Trophoblast cell (in vitro differentiated cells and primary cell): ENCODE measurements around the gene AK5.
A peak's percentile ranks its signal among the peaks of the same experiment; 100 is the strongest.

ENCODE experiments used
- DNase-seq, 2 donors: peaks; one replicate each; pipeline ENCODE4 v3.0.0-alpha.2; 2016
- H2AFZ ChIP-seq: 2 replicates; pipeline ENCODE4 v1.6.1; 2013; ENCODE audit warnings: low read length, moderate library complexity, mild to moderate bottlenecking; ENCODE audit not compliant: insufficient read depth, poor library complexity
- H2AK5ac ChIP-seq: 2 replicates; pipeline ENCODE4 v1.6.1; 2013; ENCODE audit warnings: mild to moderate bottlenecking, low read length
- H2BK120ac ChIP-seq: 2 replicates; pipeline ENCODE4 v1.6.1; 2013; ENCODE audit warnings: low read length, mild to moderate bottlenecking, moderate library complexity; ENCODE audit not compliant: insufficient read depth, poor library complexity
- H2BK12ac ChIP-seq: 2 replicates; pipeline ENCODE4 v1.6.1; 2013; ENCODE audit warnings: mild to moderate bottlenecking, low read length, moderate library complexity
- H2BK5ac ChIP-seq: 2 replicates; pipeline ENCODE4 v1.6.1; 2013; ENCODE audit warnings: low read length, low read depth, moderate library complexity, mild to moderate bottlenecking; ENCODE audit not compliant: poor library complexity
- H3K14ac ChIP-seq: 2 replicates; pipeline ENCODE4 v1.6.1; 2013; ENCODE audit warnings: mild to moderate bottlenecking, low read length
- H3K18ac ChIP-seq: 2 replicates; pipeline ENCODE4 v1.6.1; 2013; ENCODE audit warnings: mild to moderate bottlenecking, low read length
- H3K23ac ChIP-seq: 2 replicates; pipeline ENCODE4 v1.6.1; 2013; ENCODE audit warnings: low read length
- H3K27ac ChIP-seq: 2 replicates; pipeline ENCODE4 v1.5.1; 2013; ENCODE audit warnings: low read depth, mild to moderate bottlenecking, inconsistent platforms, low read length, moderate library complexity
- H3K27me3 ChIP-seq: 2 replicates; pipeline ENCODE4 v1.6.1; 2013; ENCODE audit warnings: inconsistent platforms, mild to moderate bottlenecking, low read length, moderate library complexity; ENCODE audit not compliant: insufficient read depth
- H3K36me3 ChIP-seq, 2 experiments: 1 replicate in 1 of 2; 2 replicates in 1 of 2; pipeline ENCODE4 v1.6.1; 2013; ENCODE audit warnings: low read length in 2 of 2, mild to moderate bottlenecking in 2 of 2, moderate library complexity in 1 of 2; ENCODE audit not compliant: insufficient read depth in 2 of 2, control insufficient read depth in 1 of 2
- H3K4ac ChIP-seq: 2 replicates; pipeline ENCODE4 v1.6.1; 2013; ENCODE audit warnings: low read depth, mild to moderate bottlenecking, low read length, moderate library complexity
- H3K4me1 ChIP-seq, 2 experiments: 1 replicate in 1 of 2; 2 replicates in 1 of 2; pipeline ENCODE4 v1.6.1; 2013; ENCODE audit warnings: low read length in 2 of 2, mild to moderate bottlenecking in 2 of 2, moderate library complexity in 1 of 2; ENCODE audit not compliant: insufficient read depth in 2 of 2, control insufficient read depth in 1 of 2
- H3K4me2 ChIP-seq: 2 replicates; pipeline ENCODE4 v1.6.1; 2013; ENCODE audit warnings: inconsistent platforms, mild to moderate bottlenecking, low read length, moderate library complexity
- H3K4me3 ChIP-seq: 2 replicates; pipeline ENCODE4 v1.5.1; 2013; ENCODE audit warnings: mild to moderate bottlenecking, low read depth, low read length, inconsistent platforms
- H3K79me1 ChIP-seq: one replicate; pipeline ENCODE4 v1.6.1; 2013; ENCODE audit warnings: low read length
- H3K79me2 ChIP-seq: 2 replicates; pipeline ENCODE4 v1.6.1; 2013; ENCODE audit warnings: low read length, mild to moderate bottlenecking; ENCODE audit not compliant: control insufficient read depth, insufficient read depth, poor library complexity
- H3K9ac ChIP-seq: 2 replicates; pipeline ENCODE4 v1.6.1; 2013; ENCODE audit warnings: mild to moderate bottlenecking, low read length
- H3K9me3 ChIP-seq: 2 replicates; pipeline ENCODE4 v1.6.1; 2013; ENCODE audit warnings: low read depth, mild to moderate bottlenecking, control low read depth, inconsistent platforms, low read length; ENCODE audit not compliant: insufficient read depth
- H4K12ac ChIP-seq: 2 replicates; pipeline ENCODE4 v1.6.1; 2013; ENCODE audit warnings: low read depth, mild to moderate bottlenecking, low read length, moderate library complexity
- H4K8ac ChIP-seq: 2 replicates; pipeline ENCODE4 v1.6.1; 2013; ENCODE audit warnings: low read depth, mild to moderate bottlenecking, low read length, moderate library complexity
- H4K91ac ChIP-seq: one replicate; pipeline ENCODE4 v1.6.1; 2013; ENCODE audit warnings: low read depth, mild to moderate bottlenecking, low read length, moderate library complexity
- WGBS: extraction: QIAGEN DNeasy Blood & Tissue Kit; methylation state at CpG from one replicate; pipeline ENCODE4 v1.1.7; 2013; ENCODE audit warnings: missing lambda C conversion rate; ENCODE audit not compliant: insufficient read length, insufficient coverage; ENCODE audit errors: extremely low coverage; 5-methylcytosine and 5-hydroxymethylcytosine counted together

AK5 gene

GRCh38 chr1:77336729-77337128 is 54.9 kb downstream of the AK5 start:
- Histone ChIP-seq H3K4me1 (no peaks in the 10 kb centered on the region), H3K14ac (no peak overlapping the region), H3K27ac (no peak overlapping the region), H2AK5ac (no peak overlapping the region), H3K36me3 (no peaks in the 10 kb centered on the region), H2AFZ (no peak overlapping the region), H3K23ac (no peak overlapping the region), H4K8ac (no peak overlapping the region), H3K4me3 (no peak overlapping the region), H3K9me3 (no peaks in the 10 kb centered on the region), H4K12ac (no peak overlapping the region), H3K9ac (no peak overlapping the region), H3K79me2 (no peaks in the 10 kb centered on the region), H2BK5ac (no peak overlapping the region), H2BK12ac (no peak overlapping the region), H3K4me2 (no peak overlapping the region), H3K4ac (no peak overlapping the region), H3K79me1 (no peaks in the 10 kb centered on the region), H2BK120ac (no peak overlapping the region), H4K91ac (no peak overlapping the region), H3K27me3 (no peaks in the 10 kb centered on the region), H3K18ac (no peak overlapping the region)
- DNase-seq = no peak

DNA sequence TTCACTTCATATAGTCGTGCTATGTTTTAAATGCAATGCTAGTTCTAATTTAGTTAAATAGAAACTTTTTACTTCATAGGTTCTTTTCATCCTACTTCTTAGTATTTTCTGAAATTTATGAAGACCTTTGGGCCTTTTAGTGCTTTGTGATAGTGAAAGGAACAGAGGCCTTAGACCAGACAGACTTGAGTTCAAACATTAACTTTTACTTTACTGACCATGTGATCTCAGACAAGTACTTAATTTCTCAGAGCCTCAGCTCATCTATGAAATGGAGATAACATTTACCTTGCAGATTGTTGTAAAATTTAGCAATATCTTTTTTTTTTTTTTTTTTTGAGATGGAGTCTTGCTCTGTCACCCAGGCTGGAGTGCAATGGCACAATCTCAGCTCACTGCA is 57.5 kb downstream of the AK5 start:
- H3K4me2 ChIP-seq = no peak overlapping the region
- H2AFZ ChIP-seq = no peak overlapping the region
- no CpG with 5 or more reads among the region's 1 CpG for WGBS

GRCh38 chr1:77341195-77341594 is 59.4 kb downstream of the AK5 start:
- Histone ChIP-seq H4K8ac (no peak overlapping the region), H3K4me3 (no peak overlapping the region), H2AK5ac (no peak overlapping the region), H2BK12ac (no peak overlapping the region), H3K9me3 (no peaks in the 10 kb centered on the region), H4K91ac (no peak overlapping the region), H3K4ac (no peak overlapping the region), H3K27me3 (no peaks in the 10 kb centered on the region), H3K36me3 (no peaks in the 10 kb centered on the region), H3K27ac (no peak overlapping the region), H3K79me2 (no peaks in the 10 kb centered on the region), H2BK5ac (no peak overlapping the region), H2AFZ (no peak overlapping the region), H3K14ac (no peak overlapping the region), H3K18ac (no peak overlapping the region), H3K4me2 (no peak overlapping the region), H4K12ac (no peak overlapping the region), H3K4me1 (no peaks in the 10 kb centered on the region), H3K9ac (no peak overlapping the region), H2BK120ac (no peak overlapping the region), H3K79me1 (no peaks in the 10 kb centered on the region), H3K23ac (no peak overlapping the region)
- no CpG with 5 or more reads among the region's 4 CpGs for WGBS
- DNase-seq = no peak

More for the DNA sequence above, 57.5 kb downstream of the AK5 start:
- Histone ChIP-seq H4K91ac (no peak overlapping the region), H3K4me3 (no peak overlapping the region), H2BK5ac (no peak overlapping the region), H3K27me3 (no peaks in the 10 kb centered on the region), H3K4me1 (no peaks in the 10 kb centered on the region), H3K9me3 (no peaks in the 10 kb centered on the region), H3K79me1 (no peaks in the 10 kb centered on the region), H3K14ac (no peak overlapping the region), H2BK120ac (no peak overlapping the region), H3K18ac (no peak overlapping the region), H3K9ac (no peak overlapping the region), H3K36me3 (no peaks in the 10 kb centered on the region), H2BK12ac (no peak overlapping the region), H3K4ac (no peak overlapping the region), H3K23ac (no peak overlapping the region), H3K27ac (no peak overlapping the region), H4K8ac (no peak overlapping the region), H2AK5ac (no peak overlapping the region), H3K79me2 (no peaks in the 10 kb centered on the region), H4K12ac (no peak overlapping the region)
- DNase-seq = no peak

DNA sequence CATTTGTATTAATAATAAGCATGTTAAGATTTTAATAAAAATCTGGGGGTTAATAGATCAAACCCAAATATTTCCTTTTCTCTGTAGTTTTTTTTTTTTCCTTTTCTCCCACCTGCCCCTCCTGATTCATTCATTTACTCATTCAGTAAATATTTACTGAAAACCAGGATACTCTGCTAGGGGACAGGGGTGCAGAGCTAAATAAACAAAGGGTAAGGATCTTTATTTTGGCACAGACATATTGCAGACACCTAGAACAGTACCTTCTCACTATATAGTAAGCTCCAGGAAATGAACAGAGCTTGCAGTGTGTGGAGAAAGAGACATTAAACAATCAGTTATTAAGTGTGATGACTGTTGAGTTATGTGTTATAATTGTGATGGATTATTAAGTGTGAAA is 60.9 kb downstream of the AK5 start:
- no peak overlapping the region for H3K4ac ChIP-seq
- H3K9ac ChIP-seq = no peak overlapping the region
- no peaks in the 10 kb centered on the region for H3K4me1 ChIP-seq
- H2AK5ac ChIP-seq = no peak overlapping the region
- DNase-seq = no peak
- no peak overlapping the region for H3K27ac ChIP-seq
- no peak overlapping the region for H2BK120ac ChIP-seq
- no peak overlapping the region for H3K23ac ChIP-seq
- no peak overlapping the region for H3K18ac ChIP-seq
- no peak overlapping the region for H2BK5ac ChIP-seq
- H3K79me2 ChIP-seq = no peaks in the 10 kb centered on the region
- H4K12ac ChIP-seq = no peak overlapping the region
- no peak overlapping the region for H4K8ac ChIP-seq
- H3K36me3 ChIP-seq = no peaks in the 10 kb centered on the region
- H3K4me2 ChIP-seq = no peak overlapping the region
- H3K14ac ChIP-seq = no peak overlapping the region
- no peaks in the 10 kb centered on the region for H3K27me3 ChIP-seq
- H3K9me3 ChIP-seq = peaks cover 2% of the 10 kb centered on the region
- no peak overlapping the region for H2BK12ac ChIP-seq
- no peak overlapping the region for H2AFZ ChIP-seq
- no peak overlapping the region for H3K4me3 ChIP-seq
- H4K91ac ChIP-seq = no peak overlapping the region
- no peaks in the 10 kb centered on the region for H3K79me1 ChIP-seq

DNA sequence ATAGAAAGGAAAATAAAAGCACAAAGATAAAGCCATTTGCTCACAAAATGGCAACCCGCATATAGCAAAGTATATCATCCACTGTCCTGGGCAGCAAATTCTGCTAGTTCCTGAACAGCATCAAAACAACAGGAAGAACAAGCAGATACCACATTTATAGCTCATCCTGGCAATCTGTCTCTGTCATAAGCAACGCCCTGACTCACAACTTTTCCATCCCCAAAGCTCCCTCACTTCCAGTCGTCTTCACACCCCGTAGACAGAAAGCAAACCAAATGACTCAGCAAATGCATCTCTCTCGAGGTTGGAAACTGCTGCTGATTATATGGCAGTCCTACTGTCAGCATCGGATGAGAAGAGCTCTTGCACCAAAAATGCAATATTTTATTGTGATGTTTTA is 65.8 kb downstream of the AK5 start:
- Histone ChIP-seq H3K36me3 (no peaks in the 10 kb centered on the region), H3K79me1 (no peaks in the 10 kb centered on the region), H4K12ac (no peak overlapping the region), H3K27ac (no peak overlapping the region), H3K23ac (no peak overlapping the region), H3K4me3 (no peak overlapping the region), H2BK5ac (no peak overlapping the region), H4K8ac (no peak overlapping the region), H3K79me2 (no peaks in the 10 kb centered on the region), H3K4ac (no peak overlapping the region), H3K9ac (no peak overlapping the region), H2AK5ac (no peak overlapping the region), H3K27me3 (no peaks in the 10 kb centered on the region), H2BK12ac (no peak overlapping the region), H3K9me3 (peaks cover 2% of the 10 kb centered on the region), H4K91ac (no peak overlapping the region), H3K4me2 (no peak overlapping the region), H2BK120ac (no peak overlapping the region), H3K14ac (no peak overlapping the region), H3K4me1 (no peaks in the 10 kb centered on the region), H3K18ac (no peak overlapping the region), H2AFZ (no peak overlapping the region)
- peak in 1 of 2 donors; percentile 15 for DNase-seq
- WGBS = no CpG with 5 or more reads among the region's 6 CpGs
